GM19395 (cell line): ENCODE measurements around the gene KCTD18.

Experiments used
- ATAC-seq: cut with Tn5 transposase; IDR thresholded peaks from one replicate; pipeline ENCODE4 v1.9.1; 2021; ENCODE audit warnings: mild to moderate bottlenecking, moderate library complexity; ENCODE audit not compliant: unreplicated experiment

The KCTD18 gene

DNA sequence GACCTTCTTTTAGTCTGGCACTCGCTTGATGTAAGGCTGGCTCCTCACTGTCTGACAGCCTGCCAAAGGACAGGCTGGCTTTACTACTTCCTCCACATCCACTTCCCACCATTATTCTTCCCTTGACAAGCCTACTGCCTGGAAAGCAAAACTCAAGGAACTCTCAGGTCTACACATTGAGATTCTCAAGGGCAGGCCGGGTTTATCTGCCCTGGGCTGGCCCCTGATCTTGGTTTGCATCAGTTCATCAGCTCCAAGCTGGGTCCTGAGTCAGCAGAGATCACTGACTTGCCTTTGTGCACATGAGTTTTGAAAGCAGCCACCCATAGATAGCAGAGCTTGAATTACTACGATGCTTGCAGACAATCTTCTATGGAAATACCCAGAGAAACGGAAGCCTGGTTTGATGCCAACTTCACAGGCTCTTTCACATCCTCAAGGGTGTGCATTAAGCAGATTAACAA lies 53.9 kb downstream of the KCTD18 start:
- peak; percentile 43 for ATAC-seq

DNA sequence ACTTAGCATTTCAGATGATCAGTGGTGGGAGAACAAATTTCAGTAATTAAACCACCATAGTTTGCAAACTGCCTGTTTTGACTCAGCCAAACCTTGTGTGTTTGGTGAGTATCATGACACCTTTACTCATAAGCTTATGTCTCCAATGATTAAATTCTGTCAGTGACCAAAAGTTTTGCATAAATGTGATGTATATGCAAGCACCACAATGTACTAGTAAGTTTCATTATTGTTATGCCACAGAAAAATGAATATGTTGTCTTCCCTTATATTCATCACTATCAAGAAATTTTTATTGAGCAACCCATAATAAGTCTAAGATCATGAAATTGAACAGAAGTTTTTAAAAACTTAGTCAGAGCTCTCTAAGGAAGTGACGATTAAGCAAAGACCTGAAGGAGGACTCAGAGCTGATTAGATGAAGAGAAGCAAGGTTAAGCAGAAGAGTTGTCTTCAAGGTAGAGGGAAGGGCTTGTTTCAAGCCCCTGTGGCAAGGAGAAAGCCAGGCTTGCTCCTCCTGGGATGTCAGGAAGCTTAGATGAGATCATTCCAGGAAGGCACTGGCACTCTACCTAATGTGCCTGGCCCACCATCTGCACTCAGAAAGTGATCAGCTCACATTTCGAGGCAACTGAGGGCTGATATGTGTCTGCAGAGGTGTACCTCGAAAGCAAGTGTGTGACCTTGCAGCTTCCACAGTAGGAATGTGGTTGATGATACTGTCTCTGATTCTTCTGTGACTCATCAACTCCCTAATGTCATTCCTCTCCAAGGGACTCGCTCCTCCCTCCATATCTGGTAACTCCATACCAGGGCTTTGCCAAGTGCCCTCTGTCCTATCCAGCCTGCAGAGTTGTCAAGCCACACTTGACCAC lies 54.7 kb downstream of the KCTD18 start:
- peak; percentile 88 for ATAC-seq

GRCh38 chr2:200453853-200454534 lies 55.9 kb downstream of the KCTD18 start:
- no peak for ATAC-seq

GRCh38 chr2:200453142-200453852 lies 56.6 kb downstream of the KCTD18 start:
- no peak for ATAC-seq

DNA sequence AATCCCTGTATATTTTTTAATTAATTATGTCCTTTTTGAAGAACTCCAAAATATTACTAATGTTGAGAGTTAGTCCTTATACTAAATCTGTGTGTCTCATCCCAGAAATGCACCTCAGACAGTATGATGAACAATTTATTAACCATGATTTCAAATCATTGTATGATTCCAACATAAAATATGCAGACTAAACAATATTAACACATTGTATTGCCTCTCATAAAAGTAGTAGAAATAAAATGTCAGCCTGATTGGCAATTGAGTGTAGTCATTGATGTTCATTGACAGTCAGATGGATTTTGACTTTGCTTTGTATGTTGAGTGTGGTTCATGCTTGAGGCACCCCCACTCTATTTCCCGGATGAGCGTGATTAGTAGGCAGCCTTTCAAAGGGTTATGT lies 57.5 kb downstream of the KCTD18 start:
- no peak for ATAC-seq

DNA sequence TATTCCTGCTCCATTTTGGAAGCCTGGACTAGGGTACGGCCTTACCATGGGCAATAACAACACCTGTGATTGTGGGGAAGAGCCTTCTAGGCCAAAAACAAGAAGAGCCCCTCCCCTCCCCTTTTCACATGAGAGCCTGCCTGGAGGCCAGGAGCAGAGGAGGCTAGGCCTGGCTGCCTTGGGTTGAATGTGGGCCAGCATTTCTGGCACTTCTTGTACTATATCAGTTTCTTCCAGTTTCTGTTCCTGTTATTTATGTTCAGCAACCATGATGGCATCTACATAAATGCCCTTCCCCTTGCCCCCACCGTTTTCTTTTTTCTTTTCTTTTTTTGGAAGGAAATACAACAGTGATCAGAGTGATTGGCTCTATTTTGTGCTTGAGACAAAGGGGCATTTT lies 58.4 kb downstream of the KCTD18 start:
- no peak for ATAC-seq

GRCh38 chr2:200450288-200450687 lies 59.6 kb downstream of the KCTD18 start:
- ATAC-seq: no peak

DNA sequence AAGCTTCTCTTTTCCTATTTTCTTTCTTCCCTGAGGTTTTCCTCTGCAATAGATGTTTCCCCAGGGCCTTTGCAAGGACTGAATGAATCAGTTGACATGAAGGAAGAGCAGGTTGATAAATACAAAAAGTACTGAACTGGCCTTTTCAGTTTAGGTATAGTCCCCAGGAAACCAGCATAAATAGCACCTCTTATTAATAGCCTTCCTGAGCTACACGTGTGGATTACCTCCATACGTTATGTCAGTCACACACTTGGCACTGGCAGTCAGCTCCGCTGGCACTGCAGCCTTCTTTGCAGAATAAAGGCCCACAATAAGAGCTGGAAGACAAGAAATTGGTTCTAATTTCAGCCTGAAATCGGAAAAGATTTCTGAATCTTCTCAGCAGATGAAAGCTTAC lies 60.7 kb downstream of the KCTD18 start:
- no peak for ATAC-seq

DNA sequence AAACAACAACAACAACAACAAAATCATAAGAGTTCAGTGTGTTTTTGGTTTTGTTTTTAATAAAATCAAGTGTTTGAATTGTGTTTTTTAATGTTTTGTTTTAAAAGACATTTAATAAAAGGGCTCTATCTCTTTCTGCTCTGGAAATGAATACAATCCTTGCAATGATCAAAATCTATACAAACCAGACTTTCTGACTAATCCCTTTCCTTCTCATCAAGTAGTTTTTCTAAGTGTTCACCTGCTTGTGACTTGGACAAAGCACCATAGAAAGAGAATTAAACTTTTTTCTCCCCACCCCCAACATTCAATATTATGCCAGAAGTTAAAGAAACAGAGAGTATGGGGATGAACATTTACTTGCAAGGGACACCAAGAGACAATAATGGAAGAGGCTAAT lies 61.4 kb downstream of the KCTD18 start:
- ATAC-seq: no peak

- ATAC-seq: no peak
Measured at GRCh38 chr2:200447139-200447855, 62.6 kb downstream of the KCTD18 start.

- ATAC-seq: no peak
Measured at GRCh38 chr2:200446612-200447011, 63.3 kb downstream of the KCTD18 start.

GRCh38 chr2:200445284-200445683 lies 64.6 kb downstream of the KCTD18 start:
- no peak for ATAC-seq

GRCh38 chr2:200444530-200444929 lies 65.3 kb downstream of the KCTD18 start:
- ATAC-seq: no peak

DNA sequence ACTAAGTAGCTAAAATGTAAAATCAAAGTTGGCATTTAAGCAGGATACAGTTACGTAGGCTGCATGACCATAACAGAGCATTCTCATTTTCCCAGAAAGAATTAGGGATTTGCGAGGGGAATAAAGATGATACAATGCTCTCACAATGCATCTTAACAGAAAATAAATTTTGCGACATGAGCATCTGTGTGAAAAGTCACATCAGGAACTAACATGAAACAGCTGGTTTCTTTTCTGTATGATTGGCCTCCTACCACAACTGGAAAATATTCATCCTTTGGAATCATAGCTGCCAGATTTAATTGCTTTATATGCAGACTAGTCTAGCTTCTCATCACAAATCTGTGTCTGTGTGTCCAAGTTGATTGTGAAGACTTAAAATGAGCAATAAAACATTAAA lies 66.0 kb downstream of the KCTD18 start:
- no peak for ATAC-seq

GRCh38 chr2:200443376-200443775 lies 66.5 kb downstream of the KCTD18 start:
- ATAC-seq: no peak

DNA sequence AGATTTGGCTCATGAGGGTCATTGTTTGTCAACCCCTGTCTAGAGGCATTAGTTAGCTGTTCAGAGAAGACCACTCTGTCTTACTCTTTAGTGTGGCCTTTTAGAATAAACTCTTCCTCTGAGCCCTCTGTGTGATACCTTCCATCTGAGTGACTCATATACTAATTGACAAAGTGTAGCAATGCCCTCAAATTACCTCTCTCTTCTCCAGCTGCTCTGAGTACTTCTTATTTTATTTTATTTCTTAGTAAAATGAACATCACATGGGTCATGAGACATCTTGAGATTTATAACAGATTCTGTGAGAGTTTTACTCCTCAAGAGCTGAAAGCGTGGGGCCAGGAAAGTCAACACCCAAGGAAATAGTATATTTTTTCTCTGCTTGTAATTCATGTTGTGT lies 67.4 kb downstream of the KCTD18 start:
- ATAC-seq: no peak

- ATAC-seq: no peak
Measured at GRCh38 chr2:200439981-200440380, 69.9 kb downstream of the KCTD18 start.
